Ovary (tissue), 3 donors: ENCODE measurements around the gene KATNB1.

Source experiments
- CTCF ChIP-seq, 3 donors: fragments of 450-650 bp in 2 of 3; fragments of 200-600 bp in 1 of 3; IDR thresholded peaks; one replicate each; pipeline versions ENCODE4 v1.5.1 to v1.8.0; 2016 to 2022; ENCODE audit warnings: antibody characterized with exemption in 3 of 3, mild to moderate bottlenecking in 1 of 3
- POLR2A ChIP-seq: fragments of 450-650 bp; IDR thresholded peaks from one replicate; pipeline ENCODE4 v1.6.1; 2017; ENCODE audit warnings: antibody characterized with exemption, mild to moderate bottlenecking, moderate library complexity
- donor health status: DM: no; HTN: no; CAD: no.

- TF ChIP-seq CTCF (IDR thresholded peaks at IDR 0.05) (no peak), POLR2A (no peak)
Measured at GRCh38 chr16:57758331-57759117, 23.0 kb downstream of the KATNB1 start.
